ENCODE measurements around the gene AHRR. TPM values are rescaled to one million over a fixed set of nuclear protein-coding genes. Genes with fewer than 3 reads are reported as not detected.

Gene AHRR
- total and polyA plus RNA-seq, 2 donors (not counting 1 experiment from before 2014, with no cell fraction given), result 11.3 to 26.4 TPM

GRCh38 chr5:388266-389196 lies 67.0 kb downstream of the AHRR start:
- Histone ChIP-seq H3K4me1 (ENCODE audit: control insufficient read depth, extremely low read depth, insufficient read depth, low read length) (peaks cover 2% of the 10 kb centered on the region), H3K36me3 (ENCODE audit: control insufficient read depth, insufficient read depth, low read length) (peaks cover 23% of the 10 kb centered on the region), H3K27me3 (ENCODE audit: control insufficient read depth, insufficient read depth, low read length) (no peaks in the 10 kb centered on the region), H3K4me3 (replicated peaks in 1 of 4; ENCODE audit: control extremely low read depth in 1 of 4, insufficient read depth in 1 of 4, low read depth in 3 of 4, low read length in 4 of 4) (no peak overlapping the region), H4K20me1 (ENCODE audit: control insufficient read depth, extremely low read depth, insufficient read depth, low read length) (no peaks in the 10 kb centered on the region), H2AFZ (ENCODE audit: low read length) (no peak overlapping the region), H3K79me2 (ENCODE audit: control insufficient read depth, insufficient read depth, low read length) (peaks cover 3% of the 10 kb centered on the region), H3K9me3 (ENCODE audit: control insufficient read depth, insufficient read depth, low read depth, low read length) (no peaks in the 10 kb centered on the region), H3K9ac (ENCODE audit: insufficient read depth, low read length) (no peak overlapping the region), H3K27ac (ENCODE audit: insufficient read depth, low read length) (no peak overlapping the region), H3K4me2 (ENCODE audit: extremely low read depth, insufficient read depth, low read length) (no peak overlapping the region)
- TF ChIP-seq CTCF (conservative IDR thresholded peaks at IDR 0.05 in 1 of 2, IDR thresholded peaks at IDR 0.05 in 1 of 2; ENCODE audit: low read depth in 1 of 2, low read length in 2 of 2), result no peak
- TF ChIP-seq EZH2 (IDR thresholded peaks at IDR 0.05; ENCODE audit: low read length, missing control alignments), result no peak
- no peak for DNase-seq (ENCODE audit: low read depth in 2 of 2)

DNA sequence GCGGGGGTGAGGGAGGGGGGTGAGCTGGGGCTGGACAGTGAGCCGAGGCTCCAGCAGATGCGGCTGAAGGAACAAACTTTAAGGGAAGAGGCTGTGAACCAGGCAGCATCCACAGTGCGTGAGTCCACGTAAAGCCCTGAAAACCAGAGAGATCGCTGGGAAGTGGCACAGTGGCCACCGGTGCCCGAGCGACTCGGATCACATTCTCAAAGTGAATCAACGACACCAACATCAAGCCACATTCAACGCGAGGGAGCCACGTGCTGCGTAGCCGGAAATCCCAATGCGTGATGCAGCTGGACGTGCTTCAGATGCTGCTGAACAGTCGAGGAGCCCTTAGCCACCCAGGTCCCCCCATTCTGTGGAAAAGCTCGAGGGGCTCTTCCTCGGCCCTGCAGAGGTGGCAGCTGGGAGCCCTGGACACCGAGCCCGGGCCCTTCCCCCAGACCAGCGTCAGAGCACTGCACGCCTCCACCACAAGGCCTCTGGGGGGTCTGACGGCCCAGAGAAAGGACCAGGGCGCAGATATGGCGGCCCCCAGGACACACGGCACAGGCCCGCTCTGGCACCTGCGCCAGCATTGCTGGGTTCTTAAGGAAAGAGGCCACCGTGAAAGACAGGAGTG lies 67.8 kb downstream of the AHRR start:
- Histone ChIP-seq H3K4me1 (ENCODE audit: control insufficient read depth, extremely low read depth, insufficient read depth, low read length) (peaks cover 6% of the 10 kb centered on the region), H3K27ac (ENCODE audit: insufficient read depth, low read length) (no peak overlapping the region), H3K36me3 (ENCODE audit: control insufficient read depth, insufficient read depth, low read length) (peaks cover 23% of the 10 kb centered on the region), H3K9ac (ENCODE audit: insufficient read depth, low read length) (no peak overlapping the region), H3K4me3 (replicated peaks in 1 of 4; ENCODE audit: control extremely low read depth in 1 of 4, insufficient read depth in 1 of 4, low read depth in 3 of 4, low read length in 4 of 4) (no peak overlapping the region), H3K79me2 (ENCODE audit: control insufficient read depth, insufficient read depth, low read length) (peaks cover 3% of the 10 kb centered on the region), H3K9me3 (ENCODE audit: control insufficient read depth, insufficient read depth, low read depth, low read length) (no peaks in the 10 kb centered on the region), H3K4me2 (ENCODE audit: extremely low read depth, insufficient read depth, low read length) (no peak overlapping the region), H2AFZ (ENCODE audit: low read length) (no peak overlapping the region), H4K20me1 (ENCODE audit: control insufficient read depth, extremely low read depth, insufficient read depth, low read length) (no peaks in the 10 kb centered on the region), H3K27me3 (ENCODE audit: control insufficient read depth, insufficient read depth, low read length) (no peaks in the 10 kb centered on the region)
- TF ChIP-seq CTCF (conservative IDR thresholded peaks at IDR 0.05 in 1 of 2, IDR thresholded peaks at IDR 0.05 in 1 of 2; ENCODE audit: low read depth in 1 of 2, low read length in 2 of 2) (no peak), EZH2 (IDR thresholded peaks at IDR 0.05; ENCODE audit: low read length, missing control alignments) (no peak)
- no peak for DNase-seq (ENCODE audit: low read depth in 2 of 2)

DNA sequence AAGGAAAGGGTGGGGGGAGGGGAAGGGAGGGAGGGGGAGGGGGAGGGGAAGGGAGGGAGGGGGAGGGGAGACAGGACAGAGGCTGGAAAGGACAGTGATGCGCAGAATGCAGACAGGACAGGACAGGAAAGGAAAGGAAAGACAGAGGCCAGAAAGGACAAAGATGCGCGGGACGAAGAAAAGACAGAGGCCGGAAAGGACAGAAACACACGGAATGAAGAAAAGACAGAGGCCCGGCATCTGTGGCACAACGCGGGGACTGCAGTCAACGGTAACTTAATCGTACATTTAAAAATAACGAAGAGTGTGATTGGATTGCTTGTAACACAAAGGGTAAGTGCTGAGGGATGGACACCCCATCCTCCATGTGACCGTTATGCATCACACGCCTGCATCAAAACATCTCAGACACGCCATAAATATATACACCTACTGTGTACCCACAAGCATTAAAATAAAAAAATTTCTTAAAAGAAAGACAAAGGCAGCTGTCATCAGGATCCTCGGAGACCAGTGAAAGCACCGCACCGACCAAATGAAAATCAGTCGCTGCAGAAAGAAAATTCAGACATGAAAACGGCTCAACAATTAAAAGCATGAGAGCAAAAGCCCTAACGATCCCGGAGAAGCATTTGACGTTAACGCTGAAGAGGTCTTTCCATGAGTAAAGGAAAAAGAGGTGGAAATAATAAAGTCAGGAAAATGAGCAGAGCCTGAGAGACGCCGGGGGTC lies 68.5 kb downstream of the AHRR start:
- no peak for DNase-seq (ENCODE audit: low read depth in 2 of 2)
- no peak overlapping the region for H3K27ac ChIP-seq (ENCODE audit: insufficient read depth, low read length)
- H3K9me3 ChIP-seq (ENCODE audit: control insufficient read depth, insufficient read depth, low read depth, low read length), result no peaks in the 10 kb centered on the region
- no peaks in the 10 kb centered on the region for H3K27me3 ChIP-seq (ENCODE audit: control insufficient read depth, insufficient read depth, low read length)
- peaks cover 3% of the 10 kb centered on the region for H3K79me2 ChIP-seq (ENCODE audit: control insufficient read depth, insufficient read depth, low read length)
- H3K9ac ChIP-seq (ENCODE audit: insufficient read depth, low read length), result no peak overlapping the region
- H3K4me2 ChIP-seq (ENCODE audit: extremely low read depth, insufficient read depth, low read length), result no peak overlapping the region
- H3K4me1 ChIP-seq (ENCODE audit: control insufficient read depth, extremely low read depth, insufficient read depth, low read length), result peaks cover 12% of the 10 kb centered on the region
- TF ChIP-seq CTCF (conservative IDR thresholded peaks at IDR 0.05 in 1 of 2, IDR thresholded peaks at IDR 0.05 in 1 of 2; ENCODE audit: low read depth in 1 of 2, low read length in 2 of 2) (no peak), EZH2 (IDR thresholded peaks at IDR 0.05; ENCODE audit: low read length, missing control alignments) (no peak)
- H2AFZ ChIP-seq (ENCODE audit: low read length), result no peak overlapping the region
- H3K4me3 ChIP-seq (replicated peaks in 1 of 4; ENCODE audit: control extremely low read depth in 1 of 4, insufficient read depth in 1 of 4, low read depth in 3 of 4, low read length in 4 of 4), result no peak overlapping the region
- no peaks in the 10 kb centered on the region for H4K20me1 ChIP-seq (ENCODE audit: control insufficient read depth, extremely low read depth, insufficient read depth, low read length)
- peaks cover 23% of the 10 kb centered on the region for H3K36me3 ChIP-seq (ENCODE audit: control insufficient read depth, insufficient read depth, low read length)

All from fibroblast of lung (primary cell).